ENCODE data around the gene REPIN1.

The REPIN1 gene

DNA sequence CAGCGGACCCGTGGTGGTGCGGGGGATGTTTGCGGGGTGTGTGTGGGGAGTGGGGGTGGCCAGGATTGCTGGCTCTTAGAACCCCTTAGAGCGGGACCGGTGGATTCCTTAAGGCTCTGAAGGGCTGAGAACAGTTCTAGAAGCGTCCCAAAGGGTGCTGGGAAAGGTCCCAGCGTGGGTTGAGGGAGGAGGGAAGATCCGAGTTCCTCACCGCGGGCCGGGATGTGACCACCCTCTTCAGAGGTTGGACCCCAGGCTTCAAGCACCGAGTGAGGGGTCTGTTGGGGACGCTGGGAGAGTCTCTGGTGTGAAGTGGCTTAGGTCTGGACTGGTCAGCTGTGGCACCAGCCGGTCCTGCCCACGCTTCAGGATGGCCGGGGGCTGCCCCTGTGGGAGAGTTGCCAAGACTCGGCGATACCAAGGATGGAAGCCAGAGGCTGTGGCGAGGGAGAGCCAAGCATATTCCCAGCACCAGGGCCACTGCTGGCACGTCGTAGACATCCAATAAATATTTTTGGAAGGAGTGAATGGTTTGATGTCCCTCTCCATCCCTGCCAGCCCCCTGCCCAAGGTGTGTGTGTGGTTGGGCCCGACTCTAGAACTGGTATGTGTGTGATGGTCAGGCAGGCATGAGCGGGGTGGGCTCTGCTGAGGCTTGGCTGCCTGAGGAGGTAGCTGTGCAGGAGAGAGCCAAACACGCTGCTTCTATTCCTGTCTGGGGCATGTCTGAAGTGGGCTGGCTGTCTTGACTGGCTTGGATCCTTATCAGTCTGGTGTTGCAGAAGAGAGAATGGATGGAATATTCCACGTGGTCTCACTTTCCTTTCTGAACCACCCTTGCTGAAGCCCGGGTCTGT lies 29.7 kb downstream of the REPIN1 start:
- DNase-seq, result no peak

DNA sequence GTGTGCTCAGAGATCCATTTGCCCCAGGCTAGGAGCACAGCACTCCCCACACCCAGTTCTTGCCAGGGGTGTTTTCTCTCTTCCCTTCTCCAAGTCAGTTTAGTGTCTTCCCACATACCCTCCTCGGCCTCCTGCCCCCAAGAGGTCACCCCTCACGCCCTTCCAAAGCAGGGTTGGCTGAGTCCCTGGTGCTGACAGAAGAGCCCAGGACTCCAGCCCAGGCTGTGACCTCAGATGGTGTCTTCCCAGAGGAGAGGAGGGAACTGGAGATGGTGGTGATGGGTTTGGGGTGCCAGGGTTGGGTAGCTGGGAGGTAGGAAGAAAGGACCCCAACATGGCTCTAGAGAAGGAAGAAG lies 30.3 kb downstream of the REPIN1 start:
- no peak for DNase-seq

DNA sequence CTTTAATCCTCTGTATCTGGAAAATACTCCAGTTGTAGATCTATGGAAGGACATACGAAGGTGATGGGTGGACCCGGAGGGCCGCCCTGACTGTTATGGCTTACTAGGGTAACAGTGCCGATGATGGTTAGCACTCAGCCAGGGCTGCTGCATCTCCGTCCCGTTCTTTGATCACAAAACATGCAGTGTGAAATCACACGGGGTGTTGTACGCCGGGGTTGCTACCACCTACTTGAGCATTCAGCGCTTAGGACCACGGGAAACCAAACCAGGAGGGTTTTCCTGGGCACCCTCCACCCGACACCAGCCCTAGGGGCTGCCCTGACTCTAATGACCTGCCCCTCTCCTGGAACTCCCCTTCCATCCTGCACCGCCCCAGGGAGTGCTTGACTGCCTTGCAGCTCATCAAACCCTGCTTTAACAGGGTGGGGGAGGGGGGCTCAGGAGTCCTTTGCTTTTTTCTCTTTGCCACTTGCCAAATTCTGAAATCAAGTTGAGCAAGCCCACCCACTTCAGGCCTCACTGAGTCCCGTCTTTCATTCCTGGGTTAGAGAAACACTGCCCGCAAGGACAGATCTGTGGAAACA lies 30.9 kb downstream of the REPIN1 start:
- DNase-seq, result no peak

DNA sequence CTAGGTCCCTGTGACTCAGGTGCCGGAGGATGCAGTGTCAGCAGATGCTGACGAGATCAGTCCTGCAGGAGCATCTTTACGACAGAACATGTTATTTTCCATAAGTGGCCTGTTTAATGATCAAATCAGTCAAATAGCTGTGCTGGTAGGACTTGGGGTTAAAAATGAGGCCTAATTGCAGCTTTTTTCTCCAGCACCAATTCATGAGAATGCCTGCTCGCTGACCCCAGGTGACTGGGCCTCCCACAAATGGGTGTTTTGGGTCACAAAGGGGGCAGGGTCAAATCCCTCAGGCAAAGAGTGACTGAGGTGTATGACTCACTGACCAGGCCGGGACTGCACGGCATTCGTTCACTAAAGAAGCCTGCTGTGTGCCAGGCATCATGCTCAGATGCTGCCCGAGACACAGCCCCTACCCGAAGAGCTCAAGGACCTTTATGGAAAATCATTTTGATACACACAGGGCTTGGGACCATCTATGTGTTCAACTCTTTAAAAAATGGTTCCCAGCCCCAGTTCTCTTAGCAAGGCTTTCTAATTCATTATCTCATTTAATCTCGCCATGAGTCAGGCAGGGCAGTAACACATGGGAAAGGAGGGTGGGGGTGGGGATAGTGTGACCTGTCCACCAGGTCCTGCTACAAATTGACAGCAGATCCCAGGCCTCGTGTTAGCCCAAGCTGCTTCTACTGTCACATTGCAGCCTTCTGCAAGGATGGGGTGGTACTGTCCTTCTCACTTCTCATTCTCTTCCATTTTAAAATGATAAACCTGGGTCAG lies 31.6 kb downstream of the REPIN1 start:
- no peak for DNase-seq

DNA sequence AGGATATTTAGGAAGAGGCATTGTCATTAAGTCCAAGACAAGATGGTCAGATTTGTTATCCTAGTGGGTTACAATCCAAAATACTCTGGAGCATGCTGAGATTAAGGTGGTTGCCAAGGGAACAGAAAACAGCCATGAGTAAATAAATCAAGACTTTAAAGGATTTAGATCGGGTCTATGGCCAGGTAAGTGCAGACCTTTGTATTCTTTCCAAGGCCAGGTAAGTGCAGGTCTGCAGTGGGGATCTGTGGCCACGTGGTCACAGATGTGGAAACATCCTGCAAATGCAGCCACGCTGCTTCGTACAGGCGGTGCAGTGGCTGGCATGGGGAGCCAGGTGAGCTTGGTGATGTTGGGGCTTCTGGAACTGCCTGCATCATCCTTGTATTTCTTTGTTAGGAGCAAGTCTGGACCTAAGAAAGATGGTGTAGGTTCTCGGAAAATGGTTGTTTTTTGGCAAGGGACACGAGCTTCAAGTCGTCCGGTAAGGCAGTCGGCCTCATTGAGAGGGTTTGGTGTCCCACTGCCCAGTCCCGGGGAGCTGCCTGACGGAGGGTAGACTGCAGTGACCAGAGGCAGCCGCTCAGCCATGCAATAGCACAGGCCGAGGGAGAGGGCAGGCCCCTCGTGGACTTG lies 32.3 kb downstream of the REPIN1 start:
- DNase-seq, result no peak

DNA sequence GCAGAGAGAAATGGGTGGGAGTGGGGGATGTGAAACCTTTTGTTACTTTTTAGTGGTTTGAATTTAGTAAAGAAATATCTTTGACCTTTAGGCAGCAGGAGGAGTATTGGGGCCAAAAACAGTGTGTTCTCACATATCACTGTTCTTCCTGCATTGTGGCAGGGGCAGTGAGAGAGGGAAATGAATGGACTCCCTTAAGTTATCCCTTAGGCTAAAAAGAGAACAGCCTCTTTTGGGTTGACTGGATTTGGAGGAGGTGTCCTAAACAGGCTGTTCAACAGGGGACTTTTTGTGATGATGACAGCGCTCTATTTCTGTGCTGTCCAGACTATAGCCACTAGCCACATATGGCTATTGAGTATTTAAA lies 32.8 kb downstream of the REPIN1 start:
- no peak for DNase-seq

DNA sequence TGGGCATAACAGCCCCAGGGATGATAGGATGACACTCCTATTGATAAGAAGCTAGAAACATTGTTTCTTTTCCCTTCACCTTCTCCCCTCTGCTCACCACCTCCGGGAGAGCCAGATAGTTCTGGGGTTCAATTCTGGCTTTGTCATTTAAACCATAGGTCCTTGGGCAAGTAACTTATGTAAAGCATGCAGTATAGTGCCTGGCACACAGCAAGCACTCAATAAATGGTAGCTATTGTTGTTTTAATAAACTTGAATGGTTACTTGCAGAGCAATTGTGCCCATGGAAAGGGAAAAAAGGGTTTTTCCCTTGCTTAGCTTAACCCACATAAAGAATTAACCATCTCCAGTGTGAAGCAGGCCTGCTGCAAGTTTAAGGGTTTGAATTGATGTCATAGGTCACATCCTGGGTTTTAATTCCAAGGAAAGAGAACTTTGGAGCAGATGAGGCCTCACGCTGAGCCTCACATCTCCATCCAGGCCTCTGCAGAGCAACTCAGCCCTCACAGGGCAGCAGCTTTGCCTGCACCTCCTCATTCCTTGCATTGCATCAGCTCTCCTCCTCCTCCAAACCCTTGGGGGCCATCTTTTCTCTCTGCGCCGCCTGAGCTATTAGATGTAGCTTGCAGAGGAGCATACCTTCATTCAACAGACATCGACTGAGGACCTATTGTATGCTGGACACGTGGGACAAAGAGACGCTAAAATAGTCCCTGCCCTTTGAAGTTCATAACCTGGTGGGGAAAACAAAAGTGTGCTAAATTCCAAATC lies 33.4 kb downstream of the REPIN1 start:
- no peak for DNase-seq

DNA sequence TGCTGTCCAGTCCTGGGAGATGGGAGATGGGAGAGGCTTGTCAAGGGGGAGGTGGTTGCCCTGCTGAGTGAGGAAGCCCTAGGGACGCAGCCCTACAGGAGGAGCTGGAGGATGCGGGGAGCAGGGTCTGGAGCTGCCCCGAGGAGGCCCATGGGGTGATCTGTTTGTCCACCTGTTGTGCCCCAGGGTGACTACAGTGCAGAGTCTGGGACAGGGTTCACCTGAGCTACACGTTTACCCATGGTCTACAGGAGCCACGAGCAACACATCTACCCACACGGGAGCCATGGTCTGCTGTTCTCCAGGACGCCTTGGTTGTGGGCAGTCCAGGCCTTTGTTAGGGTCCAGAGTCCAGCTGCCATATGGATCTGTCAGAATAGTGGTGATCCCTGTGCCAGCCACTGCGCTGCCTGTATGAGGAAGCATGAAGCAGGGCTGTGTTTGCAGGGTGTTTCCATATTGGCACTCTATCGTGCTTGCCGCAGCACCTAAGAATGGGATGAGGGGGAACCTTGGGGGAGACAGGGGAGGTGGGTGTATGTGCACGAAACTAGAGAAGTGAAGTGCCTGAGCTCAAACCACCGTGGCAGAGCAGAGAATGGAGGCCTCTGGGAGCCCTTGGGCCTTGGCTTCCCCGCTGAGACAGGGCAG lies 34.2 kb downstream of the REPIN1 start:
- no peak for DNase-seq

DNA sequence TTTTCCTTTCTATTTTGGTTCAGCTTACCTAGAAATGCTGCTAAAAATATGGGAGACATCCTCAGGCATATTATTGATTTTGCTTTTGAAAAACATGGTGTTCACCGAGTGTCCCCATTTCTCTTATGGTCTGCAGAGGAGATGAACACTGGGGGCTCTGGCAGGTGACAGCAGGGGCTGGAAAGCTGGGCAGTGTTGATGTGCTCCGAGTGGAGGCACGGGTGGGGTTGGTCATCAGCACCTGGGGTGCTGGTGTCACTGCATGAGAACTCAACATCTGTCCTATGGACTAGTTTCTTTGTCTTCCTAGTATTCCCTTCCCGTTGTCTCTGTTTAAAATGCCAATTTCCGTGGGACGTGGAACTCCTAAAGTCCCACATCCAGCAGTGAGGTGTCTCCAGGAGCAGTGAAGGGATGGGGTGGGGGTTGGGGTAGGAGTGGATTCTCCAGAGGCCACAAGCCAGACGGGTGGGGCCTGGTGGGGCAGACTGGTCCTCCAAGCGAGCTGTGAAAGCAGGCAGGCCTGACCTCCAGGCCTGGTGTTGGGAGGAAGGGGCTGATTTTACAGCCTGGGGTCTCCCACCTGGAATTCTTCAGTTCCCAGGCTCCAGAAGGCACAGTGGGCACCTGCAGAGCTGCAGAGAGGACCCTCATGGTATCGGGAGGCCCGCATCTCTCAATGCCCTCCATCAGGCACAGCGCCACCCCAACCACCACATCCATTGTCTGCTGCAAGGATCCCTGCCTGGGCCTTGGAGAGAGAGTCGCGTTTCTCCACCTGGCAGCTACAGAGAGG lies 35.0 kb downstream of the REPIN1 start:
- DNase-seq, result no peak

DNA sequence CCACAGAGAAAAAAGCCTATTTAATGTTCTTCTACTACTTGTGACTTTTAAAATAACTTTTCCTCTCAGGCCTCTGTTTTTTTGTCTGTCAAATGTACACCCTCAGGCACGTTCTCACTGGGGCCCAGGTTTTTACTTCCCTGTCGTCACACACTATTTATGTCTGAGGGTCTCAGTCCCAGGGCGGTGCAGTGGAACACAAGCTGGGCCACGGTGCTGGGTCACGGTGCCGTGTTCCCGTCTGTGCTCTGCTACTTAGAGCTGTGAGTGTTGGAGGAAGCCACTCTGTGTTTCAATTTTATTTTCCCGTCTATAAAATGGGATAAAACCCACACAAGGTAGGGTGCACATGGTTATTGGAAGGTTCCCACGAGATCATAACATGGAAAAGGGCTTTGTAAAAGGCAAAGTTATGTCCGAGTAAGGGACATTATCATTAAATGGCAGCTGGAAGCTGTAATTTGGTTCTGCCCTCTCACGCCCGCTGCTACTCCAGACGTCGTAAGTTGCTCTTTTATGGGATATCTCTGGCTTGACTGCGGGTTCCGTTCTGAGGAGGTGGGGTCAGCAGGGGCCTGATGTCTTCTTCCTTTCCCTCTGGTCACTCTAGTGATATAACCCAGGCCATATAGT lies 35.7 kb downstream of the REPIN1 start:
- DNase-seq, result no peak

DNA sequence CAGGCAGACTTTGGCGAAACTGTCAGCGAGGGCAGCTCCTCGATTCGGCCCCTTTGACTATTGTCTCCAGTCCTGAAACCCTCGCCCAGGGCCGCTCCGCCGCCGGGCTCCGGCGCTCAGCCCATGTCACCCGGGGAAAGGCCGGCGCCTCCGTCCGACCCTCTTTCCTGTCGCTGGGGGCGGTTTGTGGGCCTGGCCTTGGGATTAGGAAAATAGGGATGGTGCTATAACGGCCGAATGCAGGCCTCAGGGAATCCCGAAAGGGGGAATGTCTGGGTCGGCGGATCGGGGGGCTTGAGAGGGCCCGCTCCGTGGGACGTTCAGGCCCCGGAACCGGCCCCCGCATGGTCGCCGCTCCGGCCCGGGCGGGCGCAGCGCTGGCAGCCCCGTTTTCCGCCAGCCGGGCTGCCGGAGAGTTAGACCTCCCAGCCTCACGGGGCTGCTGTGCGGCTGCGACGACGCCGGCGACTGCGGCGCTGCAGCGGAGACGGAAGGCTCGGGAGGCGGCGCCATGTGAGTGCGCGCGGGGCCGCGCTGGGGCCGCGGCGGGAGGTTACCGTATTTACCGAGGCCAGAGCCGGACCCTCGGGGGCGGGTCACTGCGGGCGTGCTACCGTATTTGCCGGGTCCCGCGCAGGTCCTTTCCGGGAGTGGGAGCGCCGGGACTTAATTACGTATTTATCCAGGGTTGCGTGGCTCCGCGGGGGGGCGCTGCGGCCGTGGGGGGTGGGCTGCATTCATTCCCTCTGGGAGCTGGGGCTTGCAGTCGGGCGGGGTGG lies 36.4 kb downstream of the REPIN1 start:
- DNase-seq, result peak; percentile 74

DNA sequence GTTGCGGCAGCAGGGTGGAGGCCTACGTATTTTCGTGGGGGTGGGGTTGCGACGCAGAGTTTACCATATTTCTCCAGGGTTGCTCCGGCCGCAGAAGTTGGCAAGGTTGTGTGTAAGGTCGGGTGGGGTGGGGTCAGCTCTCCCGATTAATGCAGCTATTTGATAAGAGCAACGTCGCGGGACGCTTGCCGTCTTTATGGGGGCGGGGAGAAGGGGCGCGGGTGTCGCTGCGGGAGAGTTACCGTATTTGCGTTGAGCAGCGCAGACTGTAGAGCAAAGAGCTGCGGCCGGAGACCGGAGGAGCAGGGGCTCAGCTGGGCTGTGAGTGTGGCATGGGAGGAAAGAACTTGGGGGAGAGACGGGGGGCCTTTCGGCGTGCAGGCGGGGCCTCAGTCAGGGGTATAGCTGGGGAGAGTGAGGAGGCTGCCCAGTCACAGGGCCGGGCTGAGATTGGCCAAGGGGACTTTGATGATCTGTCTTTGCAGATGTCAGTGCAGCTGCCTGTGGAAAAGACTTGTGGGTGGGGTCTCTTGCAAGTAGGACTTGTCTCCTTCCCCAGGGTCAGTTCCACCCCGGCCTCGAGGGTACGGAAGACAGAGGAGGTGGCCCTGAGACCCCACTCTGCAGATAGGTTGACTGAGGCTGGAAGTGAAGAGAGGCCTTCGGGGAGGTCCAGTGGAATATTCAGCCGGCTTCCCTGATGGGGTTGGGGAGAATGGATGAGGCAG lies 37.1 kb downstream of the REPIN1 start:
- peak; percentile 53 for DNase-seq

DNA sequence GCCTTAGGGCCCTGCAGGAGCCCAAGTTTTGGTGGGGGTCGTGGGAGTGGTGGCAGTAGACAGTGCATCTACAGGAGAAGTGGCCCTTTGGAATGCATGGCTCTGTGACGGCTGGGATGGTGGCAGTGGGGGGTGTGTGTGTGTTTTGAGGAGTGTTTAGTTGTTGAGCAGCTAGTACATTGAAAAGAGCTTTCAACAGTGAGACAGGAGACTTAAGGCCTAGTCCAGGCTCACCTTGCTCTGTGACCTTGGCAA lies 37.6 kb downstream of the REPIN1 start:
- DNase-seq, result no peak

DNA sequence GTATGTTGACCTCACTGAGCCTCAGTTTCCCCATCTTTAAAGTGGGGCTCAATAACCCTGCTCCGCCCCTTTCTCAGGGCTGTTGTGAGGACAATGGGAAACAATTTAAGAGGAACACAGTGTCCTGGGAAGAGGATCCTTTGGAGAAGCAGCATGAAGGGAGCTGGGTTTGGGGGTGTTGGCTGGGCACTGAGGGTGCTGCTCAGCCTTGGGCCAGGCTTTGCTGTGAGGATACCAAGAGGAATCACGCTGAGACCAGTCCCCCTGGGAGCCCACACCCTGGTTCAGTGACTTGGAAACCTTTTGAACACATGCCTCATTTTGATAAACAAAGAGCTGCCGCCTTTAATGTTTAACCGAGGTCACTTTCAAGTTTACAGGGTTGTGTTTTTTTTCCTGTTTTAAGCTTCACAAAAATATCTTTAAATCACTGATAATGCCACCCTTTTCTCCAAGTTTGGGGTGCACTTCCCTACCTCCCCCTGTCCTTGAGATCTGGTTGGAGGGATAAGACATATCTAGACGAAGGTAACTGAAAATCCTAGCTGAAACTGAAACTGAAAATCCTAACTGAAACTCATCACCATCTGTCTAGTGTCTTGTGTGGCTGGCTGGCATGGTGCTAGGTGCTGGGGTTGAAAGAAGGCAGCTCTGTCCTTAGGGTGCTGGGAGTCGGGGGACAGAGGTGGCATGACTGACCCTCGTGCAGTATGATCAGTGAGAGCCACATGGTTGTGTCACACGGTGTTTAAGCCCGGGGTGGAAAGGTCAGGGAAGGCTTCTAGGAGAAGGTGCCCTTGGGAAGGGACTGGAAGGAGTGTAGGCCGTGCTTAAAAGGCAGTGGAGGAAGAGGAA lies 38.2 kb downstream of the REPIN1 start:
- DNase-seq, result peak; percentile 44

DNA sequence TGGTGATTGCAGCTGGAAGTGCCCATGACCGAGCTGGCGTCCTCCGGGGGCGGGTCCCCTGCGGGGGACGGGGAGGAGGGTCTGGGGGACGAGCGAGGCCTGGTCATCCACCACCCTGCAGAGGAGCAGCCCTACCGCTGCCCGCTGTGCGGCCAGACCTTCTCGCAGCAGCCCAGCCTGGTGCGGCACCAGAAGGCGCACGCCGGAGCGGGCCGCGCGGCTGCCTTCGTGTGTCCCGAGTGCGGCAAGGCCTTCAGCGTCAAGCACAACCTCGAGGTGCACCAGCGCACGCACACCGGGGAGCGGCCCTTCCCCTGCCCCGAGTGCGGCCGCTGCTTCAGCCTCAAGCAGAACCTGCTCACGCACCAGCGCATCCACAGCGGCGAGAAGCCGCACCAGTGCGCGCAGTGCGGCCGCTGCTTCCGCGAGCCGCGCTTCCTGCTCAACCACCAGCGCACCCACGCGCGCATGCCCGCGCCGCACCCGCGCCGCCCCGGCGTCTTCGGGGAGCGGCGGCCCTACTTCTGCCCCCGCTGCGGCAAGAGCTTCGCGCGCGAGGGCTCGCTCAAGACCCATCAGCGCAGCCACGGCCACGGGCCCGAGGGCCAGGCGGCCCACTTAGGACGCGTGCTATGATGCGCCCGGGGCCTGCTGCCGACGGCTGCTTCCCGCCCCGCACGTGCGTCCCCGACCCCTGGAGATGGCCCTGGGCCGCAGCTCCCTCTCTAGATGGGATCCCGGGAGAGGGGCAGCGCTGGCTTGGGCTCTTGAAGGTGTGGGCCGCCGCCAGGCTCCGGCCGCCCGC lies 39.2 kb downstream of the REPIN1 start:
- no peak for DNase-seq

DNA sequence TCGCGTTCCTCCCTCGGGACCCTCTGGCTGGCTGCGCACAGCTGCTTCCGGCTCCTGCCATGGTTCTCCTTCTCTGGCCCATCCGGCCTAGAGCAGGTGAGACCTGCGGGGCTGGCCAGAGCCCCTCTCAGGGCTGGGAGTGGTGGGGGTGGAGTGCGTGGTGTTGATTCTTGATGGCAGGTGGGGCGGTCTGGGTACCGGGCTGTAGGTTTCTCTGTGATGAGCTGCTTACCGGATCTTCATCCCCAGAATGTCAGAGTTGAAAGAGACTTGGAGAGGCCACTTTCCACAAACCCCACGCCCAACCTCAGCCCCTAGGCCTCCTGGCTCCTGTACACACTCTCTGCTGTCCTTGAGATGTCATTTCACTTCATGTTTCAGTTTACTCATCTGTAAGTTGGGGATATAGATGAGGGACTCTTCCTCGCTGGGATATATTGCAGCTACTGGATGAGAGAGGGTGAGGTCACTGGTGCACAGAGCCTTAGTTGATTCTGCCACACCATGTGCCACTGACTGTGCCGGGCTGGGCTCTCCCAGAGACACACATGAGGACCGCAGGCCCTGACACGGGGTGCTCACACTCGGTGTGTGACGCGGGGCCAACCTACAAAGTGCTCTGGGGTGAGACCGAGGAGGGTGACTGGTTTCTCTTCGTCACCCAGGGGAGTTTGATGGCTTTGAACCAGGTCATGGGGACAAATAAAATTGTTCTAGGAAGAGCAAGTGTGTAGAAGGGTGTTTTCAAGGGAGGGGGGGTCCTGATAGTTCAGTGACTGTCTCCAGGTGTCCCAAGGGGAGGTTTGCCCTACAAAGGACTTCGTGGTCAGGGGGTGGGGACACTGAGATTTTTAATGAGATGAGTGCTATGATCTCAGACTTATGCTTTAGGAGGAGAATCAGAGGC lies 40.0 kb downstream of the REPIN1 start:
- DNase-seq, result no peak

Measured in activated naive CD4-positive, alpha-beta T cell treated with anti-CD3 and anti-CD28 coated beads, Interleukin-2, amount 50 U/mL, for 16 hours (primary cell).